ENCODE data around the gene MIA. TPM values are rescaled to one million over a fixed set of nuclear protein-coding genes. Genes with fewer than 3 reads are reported as not detected.
A peak's percentile ranks its signal among the peaks of the same experiment; 100 is the strongest.
"Not testable (repeated sequence)": the region's sequence is repeated elsewhere in the genome, so short reads cannot be mapped to it uniquely, and the experiment has no call there.

MIA gene
- polyA plus RNA-seq, 3 donors from 2014 or later, result not detected

- not testable (repeated sequence) for H3K36me3 Mint-ChIP-seq; H3K27me3 Mint-ChIP-seq (ENCODE audit: low read depth in 3 of 3); H3K9me3 Mint-ChIP-seq
- peak overlapping the region; percentile 81 to 94 (median 84) for H3K4me3 Mint-ChIP-seq
- H3K4me1 Mint-ChIP-seq, result peaks cover 34 to 38% of the 10 kb centered on the region in 2 donors
- peak; percentile 72 to 79 (median 72) for DNase-seq
- peak overlapping the region; percentile 87 to 97 (median 94) for H3K27ac Mint-ChIP-seq
Observed at GRCh38 chr19:40818480-40819399, 43.4 kb downstream of the MIA start.

GRCh38 chr19:40819479-40820234, 44.3 kb downstream of the MIA start:
- H3K36me3 Mint-ChIP-seq; H3K9me3 Mint-ChIP-seq; H3K27me3 Mint-ChIP-seq (ENCODE audit: low read depth in 3 of 3): not testable (repeated sequence)
- H3K4me3 Mint-ChIP-seq, result peak overlapping the region; percentile 40 to 84 (median 51)
- H3K4me1 Mint-ChIP-seq, result peaks cover 39 to 45% of the 10 kb centered on the region in 2 donors
- peak; percentile 58 to 68 (median 63) for DNase-seq
- H3K27ac Mint-ChIP-seq, result peak overlapping the region; percentile 56 to 97 (median 94)

- Mint-ChIP-seq H3K4me1 (peaks cover 64 to 67% of the 10 kb centered on the region in 2 donors), H3K27ac (peak overlapping the region in 5 of 6 donors; percentile 32 to 98 (median 84)), H3K4me3 (no peak overlapping the region), H3K27me3 (ENCODE audit: low read depth in 3 of 3) (peaks cover 13 to 17% (median 15%) of the 10 kb centered on the region in 3 donors), H3K36me3 (peaks cover 0 to 3% (median 0%) of the 10 kb centered on the region in 3 donors), H3K9me3 (no peaks in the 10 kb centered on the region)
- DNase-seq, result no peak
Observed at GRCh38 chr19:40822161-40822560, 46.8 kb downstream of the MIA start.

- Mint-ChIP-seq H3K27ac (peak overlapping the region in 5 of 6 donors; percentile 65 to 98 (median 91)), H3K4me1 (peaks cover 67 to 71% of the 10 kb centered on the region in 2 donors), H3K4me3 (peak overlapping the region in 1 of 5 donors; percentile 18), H3K27me3 (ENCODE audit: low read depth in 3 of 3) (peaks cover 18 to 20% (median 18%) of the 10 kb centered on the region in 3 donors)
- H3K9me3 Mint-ChIP-seq, H3K36me3 Mint-ChIP-seq, DNase-seq: not testable (repeated sequence)
Observed at GRCh38 chr19:40822704-40823553, 47.6 kb downstream of the MIA start.

GRCh38 chr19:40824916-40825315, 49.6 kb downstream of the MIA start:
- Mint-ChIP-seq H3K4me1 (peaks cover 58 to 64% of the 10 kb centered on the region in 2 donors), H3K27me3 (ENCODE audit: low read depth in 3 of 3) (peaks cover 17 to 22% (median 20%) of the 10 kb centered on the region in 3 donors), H3K4me3 (peak overlapping the region in 1 of 5 donors; percentile 5), H3K27ac (peak overlapping the region in 5 of 6 donors; percentile 92 to 99 (median 96))
- not testable (repeated sequence) for H3K9me3 Mint-ChIP-seq, H3K36me3 Mint-ChIP-seq, DNase-seq

GRCh38 chr19:40825460-40826095, 50.3 kb downstream of the MIA start:
- H3K9me3 Mint-ChIP-seq, H3K36me3 Mint-ChIP-seq, DNase-seq: not testable (repeated sequence)
- Mint-ChIP-seq H3K27me3 (ENCODE audit: low read depth in 3 of 3) (peaks cover 17 to 22% (median 20%) of the 10 kb centered on the region in 3 donors), H3K4me3 (peak overlapping the region; percentile 27 to 62 (median 45)), H3K4me1 (peaks cover 57 to 64% of the 10 kb centered on the region in 2 donors), H3K27ac (peak overlapping the region; percentile 68 to 99 (median 94))

- peaks cover 17 to 22% (median 20%) of the 10 kb centered on the region in 3 donors for H3K27me3 Mint-ChIP-seq (ENCODE audit: low read depth in 3 of 3)
- H3K4me1 Mint-ChIP-seq, result peaks cover 60 to 67% of the 10 kb centered on the region in 2 donors
- DNase-seq, H3K36me3 Mint-ChIP-seq, H3K9me3 Mint-ChIP-seq: not testable (repeated sequence)
- peak overlapping the region; percentile 93 to 99 (median 98) for H3K27ac Mint-ChIP-seq
- peak overlapping the region; percentile 67 to 78 (median 71) for H3K4me3 Mint-ChIP-seq
Observed at GRCh38 chr19:40826312-40826698, 51.0 kb downstream of the MIA start.

- H3K27me3 Mint-ChIP-seq (ENCODE audit: low read depth in 3 of 3), result peaks cover 17 to 22% (median 20%) of the 10 kb centered on the region in 3 donors
- DNase-seq, result peak; percentile 91 to 95 (median 94)
- H3K4me1 Mint-ChIP-seq, result peaks cover 61 to 68% of the 10 kb centered on the region in 2 donors
- not testable (repeated sequence) for H3K36me3 Mint-ChIP-seq, H3K9me3 Mint-ChIP-seq
- peak overlapping the region; percentile 67 to 78 (median 71) for H3K4me3 Mint-ChIP-seq
- H3K27ac Mint-ChIP-seq, result peak overlapping the region; percentile 93 to 99 (median 98)
Observed at GRCh38 chr19:40826699-40827385, 51.5 kb downstream of the MIA start.

Other genes starting within 250 kb of the MIA start
- 100 to 1,000 TPM; 115 to 186 (median 156) TPM for gene SHKBP1, start 198.6 kb upstream of the MIA start, polyA plus RNA-seq
- gene LTBP4, start 174.2 kb upstream of the MIA start, polyA plus RNA-seq, result 10 to 100 TPM in 2 of 3 donors, 1 to 10 TPM in 1; 8.9 to 21.5 (median 18.8) TPM
- 1 to 10 TPM in 2 of 3 donors, not detected in 1; 1.3 to 1.7 TPM for gene NUMBL, start 84.9 kb upstream of the MIA start, polyA plus RNA-seq
- gene COQ8B, start 58.6 kb upstream of the MIA start, polyA plus RNA-seq, result 10 to 100 TPM; 18.3 to 23.5 (median 20.8) TPM
- gene ITPKC, start 58.4 kb upstream of the MIA start, polyA plus RNA-seq, result 1 to 10 TPM; 3.8 to 8.1 (median 4.5) TPM
- gene ACTMAP, start 25.0 kb upstream of the MIA start, polyA plus RNA-seq, result 1 to 10 TPM in 2 of 3 donors, not detected in 1; 3.1 to 6.2 TPM
- 10 to 100 TPM; 28.9 to 78.7 (median 39.2) TPM for gene SNRPA, start 24.3 kb upstream of the MIA start, polyA plus RNA-seq
- 100 to 1,000 TPM; 129 to 151 (median 150) TPM for gene RAB4B, start 2.7 kb downstream of the MIA start, polyA plus RNA-seq
- 100 to 1,000 TPM in 2 of 3 donors, 10 to 100 TPM in 1; 88.4 to 124 (median 101) TPM for gene EGLN2, start 23.7 kb downstream of the MIA start, polyA plus RNA-seq
- under 1 TPM in 1 of 3 donors, not detected in 2; 0.48 TPM for gene CYP2A6, start 74.9 kb downstream of the MIA start, polyA plus RNA-seq
- gene CYP2A7, start 106.7 kb downstream of the MIA start, polyA plus RNA-seq, result not detected
- gene CYP2B6, start 215.8 kb downstream of the MIA start, polyA plus RNA-seq, result not detected

Measured in immature natural killer cell (primary cell).